ENCODE data around the gene USP17L10.
"Not testable (repeated sequence)": the region's sequence is repeated elsewhere in the genome, so short reads cannot be mapped to it uniquely, and the experiment has no call there.

USP17L10 gene, protein sequence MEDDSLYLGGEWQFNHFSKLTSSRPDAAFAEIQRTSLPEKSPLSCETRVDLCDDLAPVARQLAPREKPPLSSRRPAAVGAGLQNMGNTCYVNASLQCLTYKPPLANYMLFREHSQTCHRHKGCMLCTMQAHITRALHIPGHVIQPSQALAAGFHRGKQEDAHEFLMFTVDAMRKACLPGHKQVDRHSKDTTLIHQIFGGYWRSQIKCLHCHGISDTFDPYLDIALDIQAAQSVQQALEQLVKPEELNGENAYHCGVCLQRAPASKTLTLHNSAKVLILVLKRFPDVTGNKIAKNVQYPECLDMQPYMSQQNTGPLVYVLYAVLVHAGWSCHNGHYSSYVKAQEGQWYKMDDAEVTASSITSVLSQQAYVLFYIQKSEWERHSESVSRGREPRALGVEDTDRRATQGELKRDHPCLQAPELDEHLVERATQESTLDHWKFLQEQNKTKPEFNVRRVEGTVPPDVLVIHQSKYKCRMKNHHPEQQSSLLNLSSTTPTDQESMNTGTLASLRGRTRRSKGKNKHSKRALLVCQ

GRCh38 chr4:9210357-9210756, at the start of gene USP17L10:
Gene USP17L10, plus strand, starts transcription at chr4:9210657. Its CDS starts 0 bp downstream, at chr4:9210657.
- not testable (repeated sequence) for H3K27me3 Mint-ChIP-seq, H3K4me1 Mint-ChIP-seq, H3K27ac Mint-ChIP-seq, H3K4me3 Mint-ChIP-seq, H3K36me3 Mint-ChIP-seq, ATAC-seq, H3K9me3 Mint-ChIP-seq

DNA sequence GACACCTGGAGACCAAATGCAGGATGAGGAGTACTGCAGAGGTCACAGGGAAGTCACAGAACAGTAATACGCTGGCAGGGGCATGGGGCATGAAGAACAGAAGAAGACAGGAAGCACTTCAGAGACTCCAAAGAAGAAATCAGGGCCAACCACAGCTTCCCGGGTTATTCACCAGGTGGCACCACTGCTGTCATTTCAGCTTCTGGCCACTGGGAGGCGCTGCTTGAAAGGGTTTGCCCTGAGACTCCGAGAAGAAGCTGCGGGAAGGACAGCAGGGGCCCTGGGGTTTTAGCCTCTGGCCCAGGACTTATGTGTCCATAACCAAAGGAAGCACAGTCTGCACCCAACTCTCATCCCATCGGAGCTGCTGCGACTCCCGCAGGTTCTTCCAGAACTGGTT, 44.5 kb upstream of the USP17L10 start:
- not testable (repeated sequence) for H3K4me1 Mint-ChIP-seq, H3K9me3 Mint-ChIP-seq, ATAC-seq, H3K36me3 Mint-ChIP-seq, H3K27ac Mint-ChIP-seq, H3K4me3 Mint-ChIP-seq, H3K27me3 Mint-ChIP-seq

- ATAC-seq, H3K9me3 Mint-ChIP-seq, H3K27ac Mint-ChIP-seq, H3K36me3 Mint-ChIP-seq, H3K4me3 Mint-ChIP-seq, H3K4me1 Mint-ChIP-seq, H3K27me3 Mint-ChIP-seq: not testable (repeated sequence)
Observed at GRCh38 chr4:9169791-9170459, 40.5 kb upstream of the USP17L10 start, which contains the start of gene FAM90A26. Gene FAM90A26, plus strand, starts transcription at chr4:9170409. Its CDS starts 2,764 bp downstream, at chr4:9173173.

DNA sequence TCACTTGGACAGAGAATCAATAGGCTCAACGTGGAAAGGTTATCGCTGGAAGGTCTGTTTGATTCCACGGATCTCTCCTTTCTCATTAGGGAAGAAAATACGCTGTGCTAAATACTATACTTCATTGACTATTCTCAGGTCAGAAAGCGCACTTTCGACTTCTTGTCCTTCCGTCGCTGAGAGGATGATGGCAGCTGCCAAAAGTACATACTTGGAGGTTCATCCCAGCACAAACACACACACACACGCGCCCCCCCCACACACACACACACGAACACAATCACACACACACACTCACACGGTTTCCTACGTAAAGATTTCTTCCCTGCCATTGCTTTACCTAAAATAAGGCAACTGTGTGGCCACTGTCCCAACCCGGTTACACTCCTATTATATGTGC, 4.2 kb downstream of the USP17L10 start:
- H3K4me3 Mint-ChIP-seq, H3K36me3 Mint-ChIP-seq, H3K9me3 Mint-ChIP-seq, H3K27me3 Mint-ChIP-seq, ATAC-seq, H3K4me1 Mint-ChIP-seq, H3K27ac Mint-ChIP-seq: not testable (repeated sequence)

DNA sequence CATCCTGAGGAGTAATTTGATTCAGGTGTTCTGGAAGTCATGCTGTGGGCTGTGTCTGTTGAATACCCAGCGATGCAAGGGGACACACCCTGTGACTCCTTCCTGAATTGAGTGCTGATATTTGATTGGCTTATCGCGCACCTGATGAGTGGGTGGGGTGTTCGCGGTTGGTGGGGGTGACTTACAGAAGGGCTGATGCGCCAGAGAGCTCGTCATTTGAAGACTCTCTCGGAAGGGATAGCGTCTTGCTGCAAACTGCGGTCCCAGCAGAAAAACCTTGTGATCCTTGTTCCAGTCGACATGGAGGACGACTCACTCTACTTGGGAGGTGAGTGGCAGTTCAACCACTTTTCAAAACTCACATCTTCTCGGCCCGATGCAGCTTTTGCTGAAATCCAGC, 4.6 kb downstream of the USP17L10 start, which contains the start of gene USP17L11:
USP17L11 (plus strand) TSS at position 301 of the 400 bp plus-strand sequence; CDS start at position 301, 0 bp downstream.
- ATAC-seq, H3K36me3 Mint-ChIP-seq, H3K4me1 Mint-ChIP-seq, H3K4me3 Mint-ChIP-seq, H3K9me3 Mint-ChIP-seq, H3K27ac Mint-ChIP-seq, H3K27me3 Mint-ChIP-seq: not testable (repeated sequence)

DNA sequence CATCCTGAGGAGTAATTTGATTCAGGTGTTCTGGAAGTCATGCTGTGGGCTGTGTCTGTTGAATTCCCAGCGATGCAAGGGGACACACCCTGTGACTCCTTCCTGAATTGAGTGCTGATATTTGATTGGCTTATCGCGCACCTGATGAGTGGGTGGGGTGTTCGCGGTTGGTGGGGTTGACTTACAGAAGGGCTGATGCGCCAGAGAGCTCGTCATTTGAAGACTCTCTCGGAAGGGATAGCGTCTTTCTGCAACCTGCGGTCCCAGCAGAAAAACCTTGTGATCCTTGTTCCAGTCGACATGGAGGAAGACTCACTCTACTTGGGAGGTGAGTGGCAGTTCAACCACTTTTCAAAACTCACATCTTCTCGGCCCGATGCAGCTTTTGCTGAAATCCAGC, 9.4 kb downstream of the USP17L10 start, which contains the start of gene USP17L12:
USP17L12 (plus strand) TSS at position 301 of the 400 bp plus-strand sequence; CDS start at position 301, 0 bp downstream.
- not testable (repeated sequence) for H3K27ac Mint-ChIP-seq, H3K4me1 Mint-ChIP-seq, ATAC-seq, H3K27me3 Mint-ChIP-seq, H3K4me3 Mint-ChIP-seq, H3K36me3 Mint-ChIP-seq, H3K9me3 Mint-ChIP-seq

- not testable (repeated sequence) for H3K27me3 Mint-ChIP-seq, H3K9me3 Mint-ChIP-seq, ATAC-seq, H3K36me3 Mint-ChIP-seq, H3K27ac Mint-ChIP-seq, H3K4me3 Mint-ChIP-seq, H3K4me1 Mint-ChIP-seq
Observed at GRCh38 chr4:9224596-9224995, 14.1 kb downstream of the USP17L10 start, which contains the start of gene USP17L13. Gene USP17L13, plus strand, starts transcription at chr4:9224896. Its CDS starts 0 bp downstream, at chr4:9224896.

GRCh38 chr4:9230249-9230648, 19.8 kb downstream of the USP17L10 start:
- H3K4me3 Mint-ChIP-seq, H3K36me3 Mint-ChIP-seq, ATAC-seq, H3K4me1 Mint-ChIP-seq, H3K27ac Mint-ChIP-seq, H3K9me3 Mint-ChIP-seq, H3K27me3 Mint-ChIP-seq: not testable (repeated sequence)

DNA sequence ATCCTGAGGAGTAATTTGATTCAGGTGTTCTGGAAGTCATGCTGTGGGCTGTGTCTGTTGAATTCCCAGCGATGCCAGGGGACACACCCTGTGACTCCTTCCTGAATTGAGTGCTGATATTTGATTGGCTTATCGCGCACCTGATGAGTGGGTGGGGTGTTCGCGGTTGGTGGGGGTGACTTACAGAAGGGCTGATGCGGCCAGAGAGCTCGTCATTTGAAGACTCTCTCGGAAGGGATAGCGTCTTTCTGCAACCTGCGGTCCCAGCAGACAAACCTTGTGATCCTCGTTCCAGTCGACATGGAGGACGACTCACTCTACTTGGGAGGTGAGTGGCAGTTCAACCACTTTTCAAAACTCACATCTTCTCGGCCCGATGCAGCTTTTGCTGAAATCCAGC, 23.6 kb downstream of the USP17L10 start, which contains the start of gene USP17L15:
USP17L15 (plus strand) TSS at position 301 of the 400 bp plus-strand sequence; CDS start at position 301, 0 bp downstream.
- H3K4me1 Mint-ChIP-seq, ATAC-seq, H3K36me3 Mint-ChIP-seq, H3K4me3 Mint-ChIP-seq, H3K27ac Mint-ChIP-seq, H3K27me3 Mint-ChIP-seq, H3K9me3 Mint-ChIP-seq: not testable (repeated sequence)

- not testable (repeated sequence) for H3K9me3 Mint-ChIP-seq
Observed at GRCh38 chr4:9238461-9238860, 28.0 kb downstream of the USP17L10 start.

DNA sequence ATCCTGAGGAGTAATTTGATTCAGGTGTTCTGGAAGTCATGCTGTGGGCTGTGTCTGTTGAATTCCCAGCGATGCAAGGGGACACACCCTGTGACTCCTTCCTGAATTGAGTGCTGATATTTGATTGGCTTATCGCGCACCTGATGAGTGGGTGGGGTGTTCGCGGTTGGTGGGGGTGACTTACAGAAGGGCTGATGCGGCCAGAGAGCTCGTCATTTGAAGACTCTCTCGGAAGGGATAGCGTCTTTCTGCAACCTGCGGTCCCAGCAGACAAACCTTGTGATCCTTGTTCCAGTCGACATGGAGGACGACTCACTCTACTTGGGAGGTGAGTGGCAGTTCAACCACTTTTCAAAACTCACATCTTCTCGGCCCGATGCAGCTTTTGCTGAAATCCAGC, 33.1 kb downstream of the USP17L10 start, which contains the start of gene USP17L17:
USP17L17 (plus strand) TSS at position 301 of the 400 bp plus-strand sequence; CDS start at position 301, 0 bp downstream.
- H3K36me3 Mint-ChIP-seq = not testable (repeated sequence)

More at GRCh38 chr4:9238461-9238860, 28.0 kb downstream of the USP17L10 start:
- H3K36me3 Mint-ChIP-seq, H3K4me3 Mint-ChIP-seq, H3K4me1 Mint-ChIP-seq, H3K27ac Mint-ChIP-seq, ATAC-seq, H3K27me3 Mint-ChIP-seq: not testable (repeated sequence)

GRCh38 chr4:9247953-9248680, 37.7 kb downstream of the USP17L10 start, which contains the start of gene USP17L18:
Gene USP17L18, plus strand, starts transcription at chr4:9248630. Its CDS starts 0 bp downstream, at chr4:9248630.
- H3K4me1 Mint-ChIP-seq, H3K27ac Mint-ChIP-seq, H3K36me3 Mint-ChIP-seq, H3K4me3 Mint-ChIP-seq, H3K9me3 Mint-ChIP-seq, ATAC-seq, H3K27me3 Mint-ChIP-seq: not testable (repeated sequence)

More for the DNA sequence above, 33.1 kb downstream of the USP17L10 start, which contains the start of gene USP17L17:
- H3K9me3 Mint-ChIP-seq, H3K4me1 Mint-ChIP-seq, H3K4me3 Mint-ChIP-seq, ATAC-seq, H3K27ac Mint-ChIP-seq, H3K27me3 Mint-ChIP-seq: not testable (repeated sequence)

DNA sequence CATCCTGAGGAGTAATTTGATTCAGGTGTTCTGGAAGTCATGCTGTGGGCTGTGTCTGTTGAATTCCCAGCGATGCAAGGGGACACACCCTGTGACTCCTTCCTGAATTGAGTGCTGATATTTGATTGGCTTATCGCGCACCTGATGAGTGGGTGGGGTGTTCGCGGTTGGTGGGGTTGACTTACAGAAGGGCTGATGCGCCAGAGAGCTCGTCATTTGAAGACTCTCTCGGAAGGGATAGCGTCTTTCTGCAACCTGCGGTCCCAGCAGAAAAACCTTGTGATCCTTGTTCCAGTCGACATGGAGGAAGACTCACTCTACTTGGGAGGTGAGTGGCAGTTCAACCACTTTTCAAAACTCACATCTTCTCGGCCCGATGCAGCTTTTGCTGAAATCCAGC, 42.6 kb downstream of the USP17L10 start, which contains the start of gene USP17L19:
USP17L19 (plus strand) TSS at position 301 of the 400 bp plus-strand sequence; CDS start at position 301, 0 bp downstream.
- not testable (repeated sequence) for H3K9me3 Mint-ChIP-seq, H3K27me3 Mint-ChIP-seq, H3K4me1 Mint-ChIP-seq, H3K27ac Mint-ChIP-seq, ATAC-seq, H3K4me3 Mint-ChIP-seq, H3K36me3 Mint-ChIP-seq

GRCh38 chr4:9257824-9258223, 47.4 kb downstream of the USP17L10 start, which contains the start of gene USP17L20:
Gene USP17L20, plus strand, starts transcription at chr4:9258124. Its CDS starts 0 bp downstream, at chr4:9258124.
- not testable (repeated sequence) for H3K4me1 Mint-ChIP-seq, H3K27me3 Mint-ChIP-seq, H3K27ac Mint-ChIP-seq, H3K9me3 Mint-ChIP-seq, H3K36me3 Mint-ChIP-seq, ATAC-seq, H3K4me3 Mint-ChIP-seq
